GM18519 (cell line): Measurements from ENCODE around the gene MAGED4.
"Not testable (repeated sequence)": the region's sequence is repeated elsewhere in the genome, so short reads cannot be mapped to it uniquely, and the experiment has no call there.

Source experiments
- ATAC-seq: cut with Tn5 transposase; IDR thresholded peaks from one replicate; pipeline ENCODE4 v1.9.1; 2021; ENCODE audit warnings: mild to moderate bottlenecking, moderate library complexity; ENCODE audit not compliant: unreplicated experiment, low FRiP score

The MAGED4 gene, protein sequence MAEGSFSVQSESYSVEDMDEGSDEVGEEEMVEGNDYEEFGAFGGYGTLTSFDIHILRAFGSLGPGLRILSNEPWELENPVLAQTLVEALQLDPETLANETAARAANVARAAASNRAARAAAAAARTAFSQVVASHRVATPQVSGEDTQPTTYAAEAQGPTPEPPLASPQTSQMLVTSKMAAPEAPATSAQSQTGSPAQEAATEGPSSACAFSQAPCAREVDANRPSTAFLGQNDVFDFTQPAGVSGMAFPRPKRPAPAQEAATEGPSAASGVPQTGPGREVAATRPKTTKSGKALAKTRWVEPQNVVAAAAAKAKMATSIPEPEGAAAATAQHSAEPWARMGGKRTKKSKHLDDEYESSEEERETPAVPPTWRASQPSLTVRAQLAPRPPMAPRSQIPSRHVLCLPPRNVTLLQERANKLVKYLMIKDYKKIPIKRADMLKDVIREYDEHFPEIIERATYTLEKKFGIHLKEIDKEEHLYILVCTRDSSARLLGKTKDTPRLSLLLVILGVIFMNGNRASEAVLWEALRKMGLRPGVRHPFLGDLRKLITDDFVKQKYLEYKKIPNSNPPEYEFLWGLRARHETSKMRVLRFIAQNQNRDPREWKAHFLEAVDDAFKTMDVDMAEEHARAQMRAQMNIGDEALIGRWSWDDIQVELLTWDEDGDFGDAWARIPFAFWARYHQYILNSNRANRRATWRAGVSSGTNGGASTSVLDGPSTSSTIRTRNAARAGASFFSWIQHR

DNA sequence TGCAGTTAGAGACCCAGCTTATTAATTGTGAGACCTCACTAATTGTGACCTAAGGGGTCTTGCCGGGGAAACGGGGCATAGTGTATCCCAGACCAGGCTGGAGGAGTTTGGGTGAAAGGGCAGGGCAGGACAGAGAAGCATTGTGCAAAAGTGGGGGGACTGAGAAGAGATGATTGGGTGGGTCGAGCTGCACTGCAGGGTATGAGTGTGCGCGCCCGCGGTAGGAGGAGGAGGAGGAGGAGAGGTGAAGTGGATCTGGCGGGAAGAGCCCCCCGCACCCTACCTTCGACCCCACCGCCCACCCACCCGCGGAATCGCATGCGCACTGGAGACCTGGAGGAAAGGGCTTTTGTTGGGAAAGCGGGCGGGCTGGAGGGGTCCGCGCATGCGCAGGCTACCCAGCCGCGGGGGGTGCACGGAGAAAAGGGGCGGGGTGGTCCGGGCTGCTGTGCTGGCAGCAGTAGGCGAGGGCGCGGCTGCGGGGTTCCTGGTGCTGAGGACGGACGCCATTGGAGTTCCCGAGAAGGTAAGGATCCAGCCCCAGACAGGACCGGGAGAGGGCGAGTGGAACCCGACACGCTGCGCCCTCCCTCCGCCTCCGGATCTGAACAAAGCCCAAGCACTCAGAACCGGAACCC is at the start of gene MAGED4:
TSS of gene MAGED4 (plus strand) at position 449 of the 638 bp plus-strand sequence. CDS start 1,035 bp downstream, outside the sequence.
- ATAC-seq = not testable (repeated sequence)

- ATAC-seq = no peak
Observed at GRCh38 chrX:52138830-52139544, 45.7 kb upstream of the MAGED4 start.

GRCh38 chrX:52139545-52139895 is 45.2 kb upstream of the MAGED4 start:
- no peak for ATAC-seq

- ATAC-seq = no peak
Observed at GRCh38 chrX:52140020-52140419, 44.7 kb upstream of the MAGED4 start.

DNA sequence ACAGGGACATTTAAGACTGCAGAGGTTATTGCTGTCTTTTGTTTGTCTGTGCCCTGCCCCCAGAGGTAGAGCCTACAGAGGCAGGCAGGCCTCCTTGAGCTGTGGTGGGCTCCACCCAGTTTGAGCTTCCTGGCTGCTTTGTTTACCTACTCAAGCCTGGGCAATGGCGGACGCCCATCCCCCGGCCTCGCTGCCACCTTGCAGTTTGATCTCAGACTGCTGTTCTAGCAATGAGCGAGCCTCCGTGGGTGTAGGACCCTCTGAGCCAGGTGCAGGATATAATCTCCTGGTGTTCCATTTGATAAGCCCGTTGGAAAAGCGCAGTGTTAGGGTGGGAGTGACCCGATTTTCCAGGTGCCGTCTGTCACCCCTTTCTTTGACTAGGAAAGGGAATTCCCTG is 34.0 kb upstream of the MAGED4 start:
- ATAC-seq = not testable (repeated sequence)

- not testable (repeated sequence) for ATAC-seq
Observed at GRCh38 chrX:52160140-52160539, 24.5 kb upstream of the MAGED4 start.

DNA sequence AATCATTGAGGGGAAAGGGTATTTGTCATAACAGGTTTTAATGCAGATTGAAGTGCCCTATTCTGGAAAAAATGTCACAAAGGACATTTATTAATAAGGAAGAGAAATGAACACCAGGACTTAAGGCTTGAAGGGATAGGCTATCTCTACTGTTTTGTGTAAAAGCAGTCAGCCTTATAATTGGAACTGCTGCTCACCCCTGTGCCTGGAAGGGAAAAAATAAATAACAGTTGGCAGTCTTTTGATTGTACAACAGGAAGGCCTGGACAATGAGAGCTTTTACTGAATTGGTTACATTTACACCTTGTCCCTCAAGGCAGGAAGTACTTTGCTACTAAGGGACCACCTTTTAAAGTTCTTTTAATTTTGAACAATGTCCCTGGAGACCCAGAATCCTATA is 17.8 kb upstream of the MAGED4 start:
- no peak for ATAC-seq

GRCh38 chrX:52171055-52171454 is 13.6 kb upstream of the MAGED4 start:
- ATAC-seq = not testable (repeated sequence)

- not testable (repeated sequence) for ATAC-seq
Observed at GRCh38 chrX:52185078-52185453, 378 bp downstream of the MAGED4 start.

- ATAC-seq = not testable (repeated sequence)
Observed at GRCh38 chrX:52211405-52211804, 26.7 kb downstream of the MAGED4 start.

- ATAC-seq = no peak
Observed at GRCh38 chrX:52213276-52213675, 28.6 kb downstream of the MAGED4 start.

DNA sequence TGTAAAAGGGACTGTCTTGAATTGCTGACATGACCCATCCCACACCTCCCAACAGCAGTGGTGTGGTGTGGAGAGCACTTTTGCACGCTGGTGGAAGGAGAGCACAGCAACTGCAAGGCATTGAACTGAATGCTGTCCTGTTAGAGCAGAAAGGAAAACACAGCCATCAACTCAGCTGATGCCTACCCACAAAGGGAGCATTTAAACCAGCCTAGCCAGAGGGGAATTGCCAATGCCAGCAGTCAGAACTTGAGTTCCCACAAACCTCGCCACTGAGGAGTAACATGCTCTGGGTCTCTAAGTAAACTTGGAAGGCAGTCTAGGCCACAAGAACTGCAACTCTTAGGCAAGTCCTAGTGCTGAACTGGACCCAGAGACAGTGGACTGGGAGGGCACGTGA is 31.9 kb downstream of the MAGED4 start:
- ATAC-seq = no peak

GRCh38 chrX:52217494-52218160 is 32.9 kb downstream of the MAGED4 start:
- no peak for ATAC-seq

- no peak for ATAC-seq
Observed at GRCh38 chrX:52220936-52221335, 36.2 kb downstream of the MAGED4 start.
